Activated CD4-positive, CD25-positive, alpha-beta regulatory T cell treated with anti-CD3 and anti-CD28 coated beads, Interleukin-2, amount 50 U/mL, for 24 hours (primary cell): Measurements from ENCODE around the gene MLPH.
"Not testable (repeated sequence)": the region's sequence is repeated elsewhere in the genome, so short reads cannot be mapped to it uniquely, and the experiment has no call there.

Experiments
- ATAC-seq, 2 donors: fragments of 150-1000 bp; cut with Tn5 transposase; one replicate each; pipeline ENCODE4 v1.10.0; 2021; ENCODE audit warnings: mild to moderate bottlenecking in 1 of 2, moderate library complexity in 1 of 2

MLPH gene

GRCh38 chr2:237457388-237457941 is 29.6 kb upstream of the MLPH start:
- no peak for ATAC-seq

GRCh38 chr2:237458519-237458918 is 28.5 kb upstream of the MLPH start:
- ATAC-seq = peak; percentile 74 to 77

- no peak for ATAC-seq
Measured at GRCh38 chr2:237459226-237459625, 27.8 kb upstream of the MLPH start.

- ATAC-seq = no peak
Measured at GRCh38 chr2:237459741-237460174, 27.3 kb upstream of the MLPH start.

GRCh38 chr2:237464757-237465391 is 22.2 kb upstream of the MLPH start:
- no peak for ATAC-seq

DNA sequence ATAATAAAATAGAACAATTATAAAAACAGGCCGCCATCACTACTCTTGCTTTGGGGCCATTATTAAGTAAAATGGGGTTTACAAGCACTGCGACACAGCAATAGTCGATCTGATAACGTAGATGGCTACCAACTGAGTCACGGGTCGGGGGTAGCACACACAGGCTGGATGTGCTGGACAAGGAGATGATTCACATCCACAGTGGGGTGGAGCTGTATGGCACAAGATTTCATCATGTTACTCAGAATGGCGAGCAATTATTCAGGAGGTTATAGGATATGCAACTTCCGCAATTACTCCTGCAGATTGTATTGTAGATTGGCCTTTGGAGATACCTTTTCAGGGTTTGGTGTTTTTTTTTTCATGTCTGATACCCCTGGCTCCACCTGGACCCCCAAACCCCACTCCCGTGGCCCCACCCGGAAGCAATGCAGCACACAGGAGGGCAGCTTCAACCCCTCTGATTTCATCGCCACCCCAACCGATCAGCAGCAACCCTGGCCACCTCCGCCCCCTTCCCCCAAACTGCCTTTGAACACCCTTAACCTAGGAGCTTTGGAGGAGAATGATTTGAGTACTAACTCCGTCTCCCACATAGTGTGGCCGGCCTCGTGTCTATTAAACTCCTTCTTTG is 21.4 kb upstream of the MLPH start:
- no peak for ATAC-seq

- ATAC-seq = no peak
Measured at GRCh38 chr2:237466211-237466610, 20.8 kb upstream of the MLPH start.

GRCh38 chr2:237467447-237468179 is 19.4 kb upstream of the MLPH start:
- no peak for ATAC-seq

DNA sequence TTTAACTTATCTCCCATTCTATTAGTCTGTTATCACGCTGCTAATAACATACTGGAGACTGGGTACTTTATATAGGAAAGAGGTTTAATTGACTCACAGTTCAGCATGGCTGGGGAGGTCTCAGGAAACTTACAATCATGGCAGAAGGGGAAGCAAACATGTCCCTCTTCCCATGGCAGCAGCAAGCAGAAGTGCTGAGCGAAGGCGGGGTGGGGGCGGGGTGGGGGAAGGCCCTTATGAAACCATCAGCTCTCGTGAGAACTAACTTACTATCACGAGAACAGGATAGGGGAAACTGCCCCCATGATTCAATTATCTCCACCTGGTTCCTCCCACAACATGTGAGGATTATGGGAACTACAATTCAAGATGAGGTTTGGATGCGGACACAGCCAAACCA is 17.6 kb upstream of the MLPH start:
- ATAC-seq = not testable (repeated sequence)

DNA sequence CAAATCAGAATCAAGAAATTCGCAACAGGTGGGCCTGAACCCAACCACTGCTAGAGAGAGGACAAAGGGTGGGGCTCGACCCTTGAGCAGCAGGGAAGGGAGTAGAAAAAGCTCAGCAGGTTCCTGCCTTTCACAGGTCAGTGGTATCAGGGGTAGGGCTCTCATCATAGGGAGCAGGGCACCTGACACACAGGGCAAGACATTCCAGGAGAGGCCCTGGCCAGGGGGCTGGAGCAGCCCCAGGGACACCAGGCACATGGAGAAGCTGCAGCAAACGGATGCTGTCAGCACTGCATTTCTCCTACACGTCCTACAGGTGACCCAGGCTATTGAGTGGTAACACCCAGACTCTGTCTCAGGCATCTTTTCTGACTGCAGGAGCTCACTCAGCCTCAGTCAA is 17.2 kb upstream of the MLPH start:
- no peak for ATAC-seq

GRCh38 chr2:237470914-237471313 is 16.1 kb upstream of the MLPH start:
- no peak for ATAC-seq

DNA sequence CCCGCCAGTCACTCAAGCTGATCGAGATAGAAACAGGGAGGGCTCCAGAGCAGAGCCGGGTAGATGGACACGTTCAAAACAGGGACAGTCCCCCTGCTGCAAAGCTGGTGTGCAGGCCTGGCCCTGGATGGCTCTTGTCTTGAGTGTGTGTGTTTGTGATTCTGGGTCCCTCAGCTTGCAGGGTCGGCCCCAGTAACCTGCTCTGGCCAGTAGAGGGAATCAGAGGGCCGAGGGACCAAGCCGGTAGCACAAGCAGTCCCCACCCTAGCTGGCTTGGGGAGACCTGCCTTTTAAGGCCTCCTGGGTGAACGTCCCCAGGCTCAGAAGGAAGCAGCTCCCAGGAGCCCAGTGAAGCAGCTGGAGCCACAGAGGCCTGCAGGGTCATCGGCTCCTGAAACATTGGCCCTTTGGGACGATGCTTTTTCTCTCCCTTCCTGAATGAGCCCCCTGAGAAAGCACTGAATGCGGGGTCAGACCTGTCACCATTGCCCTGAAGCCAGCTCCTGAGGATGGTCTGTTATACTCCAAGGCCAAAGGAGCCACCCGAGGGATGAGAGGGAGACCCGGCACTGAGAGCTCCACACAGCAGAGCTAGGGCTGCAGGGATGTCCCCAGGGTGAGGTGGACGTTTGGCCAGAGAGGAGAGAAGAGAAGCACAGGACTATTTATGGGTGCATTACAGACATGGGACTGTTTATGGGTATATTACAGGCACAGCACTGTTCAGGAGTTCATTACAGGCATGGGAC is 15.4 kb upstream of the MLPH start:
- no peak for ATAC-seq

- ATAC-seq = no peak
Measured at GRCh38 chr2:237472187-237472712, 14.8 kb upstream of the MLPH start.

DNA sequence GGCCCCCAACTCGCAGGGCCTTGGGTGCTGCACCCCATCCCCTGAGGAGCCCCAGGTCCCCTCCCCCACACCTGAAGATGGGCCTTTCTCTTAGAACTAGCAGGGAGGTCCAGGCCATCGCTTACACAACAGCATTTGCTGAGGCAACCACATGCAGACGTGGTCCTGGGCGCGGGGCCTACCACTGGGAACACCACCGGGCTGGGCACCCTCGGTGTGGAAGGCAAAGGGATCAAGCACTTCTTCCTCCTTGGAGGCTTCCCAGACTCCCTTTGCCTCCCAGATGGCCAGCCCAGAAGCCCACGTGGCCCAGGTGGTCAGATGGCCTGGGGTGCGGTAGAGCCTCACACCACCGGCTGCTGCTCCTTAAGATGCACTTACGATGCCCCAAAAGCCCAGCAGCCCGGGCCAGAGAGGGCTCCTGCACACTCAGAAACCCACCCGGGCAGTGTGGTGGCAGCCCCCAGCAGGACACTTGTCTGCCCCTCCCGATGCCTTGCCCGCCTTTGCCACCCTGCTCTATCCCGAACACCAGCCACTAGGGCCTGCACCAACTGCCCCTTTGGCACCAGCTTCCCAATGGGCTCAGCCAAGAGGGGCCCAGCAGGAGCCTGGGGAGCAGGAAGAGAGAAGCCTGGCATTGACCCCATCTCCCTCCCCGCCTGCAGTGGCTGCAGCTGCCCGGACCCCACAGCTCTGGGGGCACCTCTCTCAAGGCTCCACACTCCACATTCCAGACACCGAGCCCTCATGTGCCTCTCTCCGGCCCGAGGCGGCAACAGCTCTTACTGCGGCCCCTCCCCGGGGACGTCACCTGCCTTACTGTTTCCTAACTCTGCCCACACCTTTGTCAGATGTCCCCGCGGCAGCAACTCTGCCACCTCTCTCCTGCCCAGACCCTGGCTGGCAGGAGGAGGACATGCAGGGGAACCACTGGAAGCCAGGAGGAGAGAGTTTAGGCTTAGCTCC is 13.9 kb upstream of the MLPH start:
- ATAC-seq = no peak

DNA sequence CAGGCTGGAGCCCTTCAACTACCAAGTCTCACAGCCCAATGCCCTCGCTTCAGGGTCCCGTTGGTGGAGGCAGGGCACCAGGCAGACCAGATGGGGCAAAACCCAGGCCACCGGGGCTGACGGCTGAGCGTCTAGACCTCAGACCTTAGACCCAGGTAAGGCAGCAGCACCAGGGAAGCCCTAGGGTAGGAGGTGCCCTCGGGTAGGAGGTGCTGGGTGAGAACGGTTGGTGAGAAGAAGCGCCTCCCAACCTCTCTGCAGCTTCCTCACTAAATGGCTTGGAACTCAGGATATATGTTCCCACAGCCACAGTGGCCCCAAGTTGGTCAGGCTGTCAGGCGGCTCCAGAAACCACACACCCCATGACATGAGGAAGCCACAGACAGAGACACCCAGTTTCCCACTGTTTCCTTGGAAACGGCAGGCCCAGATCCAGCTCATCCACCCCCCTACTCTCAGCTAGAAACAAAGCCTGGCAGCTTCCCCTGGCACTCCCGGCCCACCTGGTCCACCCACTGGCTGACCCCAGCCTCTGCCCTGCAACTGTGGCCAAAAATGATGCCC is 13.1 kb upstream of the MLPH start:
- ATAC-seq = no peak

- ATAC-seq = no peak
Measured at GRCh38 chr2:237474442-237474911, 12.6 kb upstream of the MLPH start.

GRCh38 chr2:237474931-237475703 is 11.9 kb upstream of the MLPH start:
- ATAC-seq = peak; percentile 80 to 81

- peak; percentile 74 for ATAC-seq
Measured at GRCh38 chr2:237475704-237476141, 11.3 kb upstream of the MLPH start.

GRCh38 chr2:237478095-237478494 is 9.0 kb upstream of the MLPH start:
- ATAC-seq = no peak

DNA sequence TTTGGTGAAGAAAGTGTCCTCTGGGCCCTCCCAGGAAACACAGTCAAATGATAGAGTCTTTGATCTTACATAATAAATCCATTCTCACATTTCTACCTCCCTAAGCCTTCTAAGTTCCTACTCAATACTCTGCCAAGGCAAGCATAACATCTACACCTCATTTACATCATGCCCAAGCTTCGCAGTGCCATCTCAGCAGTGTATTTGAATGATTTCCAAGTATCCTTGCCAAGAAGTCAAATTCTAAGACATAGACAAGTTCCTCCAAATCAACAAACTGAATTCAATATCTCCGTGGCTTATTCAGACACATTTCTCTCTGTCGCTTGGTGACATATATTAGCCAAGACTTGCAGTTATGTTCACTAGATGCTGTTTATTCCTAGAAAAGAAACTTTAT is 8.1 kb upstream of the MLPH start:
- no peak for ATAC-seq
